Mesenchymal stem cell (in vitro differentiated cells and primary cell): ENCODE measurements around the gene GLYATL1B.
"Not testable (repeated sequence)": the region's sequence is repeated elsewhere in the genome, so short reads cannot be mapped to it uniquely, and the experiment has no call there.

Source experiments
- DNase-seq: peaks from one replicate; pipeline ENCODE4 v3.0.0-alpha.2; 2013
- H2AFZ ChIP-seq: one replicate; pipeline ENCODE4 v1.6.1; 2013; ENCODE audit warnings: low read depth, mild to moderate bottlenecking, control low read depth, inconsistent platforms, low read length, moderate library complexity
- H2AK5ac ChIP-seq: 2 replicates; pipeline ENCODE4 v1.6.1; 2013; ENCODE audit warnings: low read length, moderate library complexity, mild to moderate bottlenecking, inconsistent platforms; ENCODE audit not compliant: severe bottlenecking
- H2BK120ac ChIP-seq: one replicate; pipeline ENCODE4 v1.6.1; 2013; ENCODE audit warnings: low read depth, mild to moderate bottlenecking, inconsistent platforms, low read length, moderate library complexity
- H2BK12ac ChIP-seq, 2 experiments: one replicate each; pipeline ENCODE4 v1.6.1; 2013; ENCODE audit warnings: inconsistent platforms in 2 of 2, low read length in 2 of 2, mild to moderate bottlenecking in 2 of 2, moderate library complexity in 2 of 2, control low read depth in 1 of 2
- H2BK15ac ChIP-seq: one replicate; pipeline ENCODE4 v1.6.1; 2013; ENCODE audit warnings: mild to moderate bottlenecking, low read depth, inconsistent platforms; ENCODE audit not compliant: poor library complexity, severe bottlenecking
- H2BK5ac ChIP-seq: 2 replicates; pipeline ENCODE4 v1.6.1; 2013; ENCODE audit warnings: low read depth, mild to moderate bottlenecking, low read length, control low read depth, inconsistent platforms; ENCODE audit not compliant: poor library complexity, severe bottlenecking
- H3K14ac ChIP-seq, 2 experiments: one replicate each; pipeline ENCODE4 v1.6.1; 2013; ENCODE audit warnings: inconsistent platforms in 2 of 2, low read length in 2 of 2, control low read depth in 1 of 2, mild to moderate bottlenecking in 1 of 2, moderate library complexity in 1 of 2
- H3K18ac ChIP-seq, 2 experiments: one replicate each; pipeline ENCODE4 v1.6.1; 2013; ENCODE audit warnings: inconsistent platforms in 2 of 2, low read length in 2 of 2, control low read depth in 1 of 2, low read depth in 1 of 2, mild to moderate bottlenecking in 1 of 2
- H3K23ac ChIP-seq, 2 experiments: one replicate each; pipeline ENCODE4 v1.6.1; 2013; ENCODE audit warnings: inconsistent platforms in 2 of 2, low read length in 2 of 2, mild to moderate bottlenecking in 2 of 2, moderate library complexity in 2 of 2, control low read depth in 1 of 2
- H3K27ac ChIP-seq: 2 replicates; pipeline ENCODE4 v1.5.1; 2013; ENCODE audit warnings: mild to moderate bottlenecking, moderate library complexity, low read length, control low read depth, inconsistent platforms; ENCODE audit not compliant: poor library complexity, severe bottlenecking
- H3K27me3 ChIP-seq, 2 experiments: 2 replicates each; pipeline versions ENCODE4 v1.6.1 to v1.7.0; 2013; ENCODE audit warnings: low read length in 2 of 2, mild to moderate bottlenecking in 2 of 2, moderate library complexity in 2 of 2, control low read depth in 1 of 2, inconsistent platforms in 1 of 2; ENCODE audit not compliant: control insufficient read depth in 1 of 2, insufficient read depth in 1 of 2
- H3K36me3 ChIP-seq, 2 experiments: 2 replicates each; pipeline versions ENCODE4 v1.6.1 to v1.7.0; 2013; ENCODE audit warnings: low read length in 2 of 2, control low read depth in 1 of 2, inconsistent platforms in 1 of 2, low read depth in 1 of 2, mild to moderate bottlenecking in 1 of 2; ENCODE audit not compliant: insufficient read depth in 2 of 2, control insufficient read depth in 1 of 2
- H3K4ac ChIP-seq, 2 experiments: one replicate each; pipeline ENCODE4 v1.6.1; 2013; ENCODE audit warnings: inconsistent platforms in 2 of 2, low read length in 2 of 2, mild to moderate bottlenecking in 2 of 2, moderate library complexity in 2 of 2, control low read depth in 1 of 2, low read depth in 1 of 2
- H3K4me1 ChIP-seq: 2 replicates; pipeline ENCODE4 v1.6.1; 2013; ENCODE audit warnings: low read depth, low read length, control low read depth; ENCODE audit not compliant: control insufficient read depth, insufficient read depth
- H3K4me2 ChIP-seq: 2 replicates; pipeline ENCODE4 v1.6.1; 2013; ENCODE audit warnings: low read length, mild to moderate bottlenecking, inconsistent platforms; ENCODE audit not compliant: poor library complexity, severe bottlenecking
- H3K4me3 ChIP-seq, 2 experiments: 2 replicates each; pipeline versions ENCODE4 v1.5.1 to v1.7.0; 2013; ENCODE audit warnings: low read length in 2 of 2, mild to moderate bottlenecking in 2 of 2, control low read depth in 1 of 2, low read depth in 1 of 2; ENCODE audit not compliant: insufficient read depth in 1 of 2
- H3K79me1 ChIP-seq: replicated peaks from 2 replicates; pipeline ENCODE4 v1.6.1; 2013; ENCODE audit warnings: mild to moderate bottlenecking, control low read depth, low read length, inconsistent platforms; ENCODE audit not compliant: poor library complexity, severe bottlenecking
- H3K9ac ChIP-seq: 2 replicates; pipeline ENCODE4 v1.7.0; 2013; ENCODE audit warnings: mild to moderate bottlenecking, low read length, moderate library complexity
- H3K9me3 ChIP-seq: 2 replicates; pipeline ENCODE4 v1.7.0; 2013; ENCODE audit warnings: mild to moderate bottlenecking, low read length; ENCODE audit not compliant: control insufficient read depth
- H4K8ac ChIP-seq: one replicate; pipeline ENCODE4 v1.6.1; 2013; ENCODE audit warnings: inconsistent platforms, mild to moderate bottlenecking, low read length, moderate library complexity
- H4K91ac ChIP-seq: one replicate; pipeline ENCODE4 v1.6.1; 2013; ENCODE audit warnings: mild to moderate bottlenecking, low read length, inconsistent platforms
- WGBS: methylation state at CpG from one replicate; pipeline ENCODE4 v1.1.7; 2013; ENCODE audit warnings: mixed read lengths; 5-methylcytosine and 5-hydroxymethylcytosine counted together

The GLYATL1B gene

GRCh38 chr11:59106363-59107336 lies 20.5 kb downstream of the GLYATL1B start, which contains the start of gene FAM111B:
FAM111B (plus strand) TSS chr11:59107237; CDS start chr11:59109626, 2,389 bp downstream.
- Histone ChIP-seq H2BK12ac (no peak within 1 kb of the TSS), H2BK15ac (no peak within 1 kb of the TSS), H3K23ac (peak within 1 kb of the TSS in 1 of 2 experiments; percentile 70), H3K14ac (peak within 1 kb of the TSS in 1 of 2 experiments; percentile 15), H2BK5ac (no peak within 1 kb of the TSS), H2AFZ (peak within 1 kb of the TSS; percentile 81), H2BK120ac (no peak within 1 kb of the TSS), H3K4me3 (peak within 1 kb of the TSS; percentile 61 to 79), H3K4ac (no peak within 1 kb of the TSS), H3K27ac (no peak within 1 kb of the TSS), H4K91ac (no peak within 1 kb of the TSS), H2AK5ac (no peak within 1 kb of the TSS), H3K4me1 (peaks cover 14% of the 10 kb centered on the region), H3K18ac (peak within 1 kb of the TSS in 1 of 2 experiments; percentile 8), H3K79me1 (peaks cover 2% of the 10 kb centered on the region), H3K4me2 (peak within 1 kb of the TSS; percentile 99), H3K36me3 (no peaks in the 10 kb centered on the region), H4K8ac (no peak within 1 kb of the TSS), H3K27me3 (peaks cover 4 to 5% of the 10 kb centered on the region in 2 experiments), H3K9me3 (no peaks in the 10 kb centered on the region), H3K9ac (peak within 1 kb of the TSS; percentile 58)
- peak; percentile 95 for DNase-seq
- WGBS, result under 1% methylated on average over 58 of the region's 64 CpGs

DNA sequence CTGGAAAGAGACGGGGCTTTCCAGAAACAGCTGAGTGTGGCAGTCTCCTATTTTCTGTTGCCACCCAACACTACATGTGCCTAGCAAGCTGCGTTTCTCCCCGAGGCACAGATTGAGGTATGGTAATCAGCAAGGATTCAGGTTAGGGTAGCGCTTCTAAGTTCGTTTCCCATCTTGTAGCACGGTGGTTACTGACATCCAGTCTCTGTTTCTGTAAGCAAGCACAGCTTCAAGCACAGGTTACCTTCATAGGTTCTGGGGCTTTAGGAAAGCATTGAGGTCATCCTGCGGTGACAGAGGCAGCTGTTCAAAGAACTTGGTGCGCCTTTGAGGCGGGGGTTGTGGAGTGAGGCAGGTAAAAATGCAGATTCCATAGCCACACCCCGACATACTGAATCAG lies 21.6 kb downstream of the GLYATL1B start:
- not testable (repeated sequence) for H4K91ac ChIP-seq, H3K9ac ChIP-seq, H3K9me3 ChIP-seq, H2BK5ac ChIP-seq, H3K18ac ChIP-seq, H3K27me3 ChIP-seq, H3K14ac ChIP-seq, H3K27ac ChIP-seq, H3K4ac ChIP-seq, H2BK12ac ChIP-seq, H2BK120ac ChIP-seq, H2AK5ac ChIP-seq, H3K79me1 ChIP-seq, H3K36me3 ChIP-seq, H2BK15ac ChIP-seq, H4K8ac ChIP-seq, H2AFZ ChIP-seq, H3K4me1 ChIP-seq, H3K23ac ChIP-seq
- DNase-seq, result peak; percentile 4
- peak overlapping the region; percentile 99 for H3K4me2 ChIP-seq
- H3K4me3 ChIP-seq, result peak overlapping the region in 1 of 2 experiments; percentile 79
- 6% methylated on average over 9 of the region's 10 CpGs for WGBS

DNA sequence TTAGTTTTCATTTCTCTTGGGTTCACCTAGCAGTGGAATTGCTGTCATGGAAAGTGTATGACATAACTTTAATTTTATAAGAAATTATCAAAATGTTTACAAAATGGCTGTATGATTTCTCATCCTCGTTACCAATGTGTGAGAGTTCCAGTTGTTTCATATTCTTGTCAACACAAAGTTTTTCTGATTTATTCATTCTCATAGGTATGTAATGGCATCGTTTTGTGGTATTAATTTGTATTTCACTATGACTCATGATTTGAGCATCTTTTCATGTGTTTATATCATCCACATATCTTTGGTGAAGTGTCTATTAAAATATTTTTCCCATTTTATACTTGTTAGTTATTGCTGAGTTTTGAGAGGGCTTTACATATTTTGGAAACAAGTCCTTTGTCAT lies 26.4 kb downstream of the GLYATL1B start:
- H2BK12ac ChIP-seq, result no peak overlapping the region
- no peak overlapping the region for H2BK5ac ChIP-seq
- WGBS, result no CpG with 5 or more reads among the region's 2 CpGs
- no peak overlapping the region for H2AK5ac ChIP-seq
- H3K27me3 ChIP-seq, result no peaks in the 10 kb centered on the region
- H3K4me1 ChIP-seq, result peaks cover 2% of the 10 kb centered on the region
- no peak overlapping the region for H3K4me2 ChIP-seq
- H3K9me3 ChIP-seq, result peaks cover 18% of the 10 kb centered on the region
- H3K4ac ChIP-seq, result no peak overlapping the region
- H3K27ac ChIP-seq, result no peak overlapping the region
- H2AFZ ChIP-seq, result no peak overlapping the region
- no peak overlapping the region for H3K4me3 ChIP-seq
- H4K8ac ChIP-seq, result no peak overlapping the region
- H2BK120ac ChIP-seq, result no peak overlapping the region
- H3K14ac ChIP-seq, result no peak overlapping the region
- H2BK15ac ChIP-seq, result no peak overlapping the region
- peaks cover 3% of the 10 kb centered on the region for H3K79me1 ChIP-seq
- H3K36me3 ChIP-seq, result no peaks in the 10 kb centered on the region
- H3K18ac ChIP-seq, result no peak overlapping the region
- H3K23ac ChIP-seq, result no peak overlapping the region
- no peak overlapping the region for H4K91ac ChIP-seq
- H3K9ac ChIP-seq, result no peak overlapping the region
- DNase-seq, result no peak

DNA sequence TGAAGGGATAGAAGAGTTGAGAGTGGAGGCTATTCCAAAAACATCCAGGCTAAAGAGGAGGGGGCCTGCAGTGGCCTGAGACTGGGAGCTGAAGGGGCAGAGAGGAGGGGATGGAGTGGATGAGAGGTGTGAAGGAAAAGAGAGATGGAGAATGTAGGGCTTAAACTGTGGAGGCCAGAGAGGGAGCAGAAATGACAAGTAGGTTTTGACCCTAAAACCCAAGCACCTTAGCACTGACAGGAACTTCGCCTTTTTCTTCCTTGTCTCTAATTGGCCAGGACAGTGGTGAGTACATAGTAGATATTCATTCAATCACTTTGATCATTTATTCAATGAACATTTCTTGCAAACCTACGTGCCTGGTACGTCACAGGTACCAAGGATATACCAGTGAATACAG lies 28.2 kb downstream of the GLYATL1B start:
- no peak overlapping the region for H4K8ac ChIP-seq
- no peak overlapping the region for H4K91ac ChIP-seq
- H2BK120ac ChIP-seq, result no peak overlapping the region
- H3K9ac ChIP-seq, result no peak overlapping the region
- H3K79me1 ChIP-seq, result peaks cover 3% of the 10 kb centered on the region
- no peak overlapping the region for H2BK15ac ChIP-seq
- H3K18ac ChIP-seq, result no peak overlapping the region
- no peaks in the 10 kb centered on the region for H3K36me3 ChIP-seq
- H2BK12ac ChIP-seq, result no peak overlapping the region
- H3K27me3 ChIP-seq, result no peaks in the 10 kb centered on the region
- H3K27ac ChIP-seq, result no peak overlapping the region
- peaks cover 37% of the 10 kb centered on the region for H3K9me3 ChIP-seq
- WGBS, result 97% methylated on average over 2 of the region's 3 CpGs
- H2AFZ ChIP-seq, result no peak overlapping the region
- H3K23ac ChIP-seq, result no peak overlapping the region
- no peaks in the 10 kb centered on the region for H3K4me1 ChIP-seq
- no peak overlapping the region for H3K4ac ChIP-seq
- no peak overlapping the region for H2BK5ac ChIP-seq
- H3K4me2 ChIP-seq, result no peak overlapping the region
- DNase-seq, result no peak
- no peak overlapping the region for H2AK5ac ChIP-seq
- no peak overlapping the region for H3K4me3 ChIP-seq
- H3K14ac ChIP-seq, result no peak overlapping the region
